Endothelial cell of umbilical vein (primary cell): ENCODE data around the gene RENBP.

ENCODE experiments used
- EZH2 ChIP-seq: IDR thresholded peaks from 2 replicates; pipeline ENCODE4 v1.6.1; 2012; ENCODE audit warnings: borderline replicate concordance, low read depth, mild to moderate bottlenecking, moderate library complexity, low read length, inconsistent platforms; ENCODE audit not compliant: severe bottlenecking
- FOS ChIP-seq: IDR thresholded peaks from 2 replicates; pipeline ENCODE4 v1.6.1; 2011; ENCODE audit warnings: mild to moderate bottlenecking, low read length, moderate library complexity, borderline replicate concordance; ENCODE audit not compliant: insufficient read depth
- GATA2 ChIP-seq: IDR thresholded peaks from 2 replicates; pipeline ENCODE4 v1.7.0; 2011; ENCODE audit warnings: low read depth, mild to moderate bottlenecking, moderate library complexity, mixed read lengths, low read length; ENCODE audit not compliant: insufficient read length, insufficient read depth
- JUN ChIP-seq: IDR thresholded peaks from 2 replicates; pipeline ENCODE4 v1.6.1; 2011; ENCODE audit warnings: borderline replicate concordance, low read depth; ENCODE audit not compliant: insufficient read length, insufficient read depth
- MYC ChIP-seq: IDR thresholded peaks from one replicate; pipeline ENCODE4 v1.6.1; 2011; ENCODE audit warnings: mild to moderate bottlenecking, low read depth, low read length
- POLR2A ChIP-seq: IDR thresholded peaks from 2 replicates; pipeline ENCODE4 v1.6.1; 2012; ENCODE audit warnings: low read depth, mild to moderate bottlenecking, control low read depth, low read length
- POLR2AphosphoS5 ChIP-seq: IDR thresholded peaks from 2 replicates; pipeline ENCODE4 v1.6.1; 2012; ENCODE audit warnings: low read depth, mild to moderate bottlenecking, control low read depth, low read length, moderate library complexity; ENCODE audit not compliant: insufficient read depth
- TF ChIP-seq, protein P1 (sequence below), 2 donors: IDR thresholded peaks; 1 replicate in 1 of 2; 2 replicates in 1 of 2; pipeline ENCODE4 v1.5.1; 2011; ENCODE audit warnings: low read length in 2 of 2, mild to moderate bottlenecking in 2 of 2, moderate library complexity in 2 of 2, control low read depth in 1 of 2, inconsistent platforms in 1 of 2, low read depth in 1 of 2; ENCODE audit not compliant: insufficient read depth in 1 of 2; ENCODE audit errors: extremely low read depth in 1 of 2
- TF ChIP-seq, protein P2 (sequence below): IDR thresholded peaks from 2 replicates; pipeline ENCODE4 v1.6.1; 2011; ENCODE audit not compliant: insufficient read depth, insufficient read length

DNA sequence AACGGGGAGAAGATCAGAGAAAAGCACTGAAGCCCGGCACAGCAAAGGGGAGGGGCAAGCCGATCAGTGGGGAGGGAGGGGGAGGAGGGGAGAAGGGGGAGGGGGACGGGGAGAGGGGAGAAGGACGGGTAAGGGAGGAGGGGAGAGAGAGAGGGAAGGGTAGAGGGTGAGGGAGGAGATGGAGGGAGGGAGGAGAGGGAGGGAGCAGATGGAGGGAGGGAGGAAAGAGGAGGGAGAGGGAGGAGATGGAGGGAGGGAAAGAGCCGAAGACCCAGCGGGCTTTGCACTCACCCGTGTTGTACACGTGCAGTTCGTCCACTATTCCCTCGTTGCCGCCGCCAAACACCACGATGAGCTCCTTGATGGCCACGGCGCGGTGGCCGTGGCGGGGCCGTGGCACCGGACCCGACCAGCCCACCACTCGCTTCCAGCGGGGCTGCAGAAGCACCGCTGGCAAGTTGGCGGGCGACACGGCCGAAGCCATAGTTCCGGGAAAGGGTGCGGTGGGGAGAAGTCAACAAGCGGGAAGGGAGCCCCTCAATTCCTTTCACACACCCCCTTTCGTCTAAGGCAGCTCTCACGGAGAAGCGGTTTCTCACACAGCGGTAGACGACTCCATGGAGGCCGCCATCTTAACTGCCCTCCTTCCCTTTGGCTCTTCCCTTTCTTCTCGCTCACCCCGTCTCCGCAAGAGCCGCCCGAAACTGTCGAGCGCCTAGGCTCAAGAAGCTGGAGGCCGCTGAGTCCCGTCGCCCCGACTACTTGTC, 26.1 kb upstream of the RENBP start:
- TF ChIP-seq POLR2AphosphoS5 (no peak), POLR2A (no peak), FOS (no peak), EZH2 (no peak), GATA2 (no peak), MYC (peak; percentile 14), JUN (no peak)
- TF ChIP-seq, protein P1, sequence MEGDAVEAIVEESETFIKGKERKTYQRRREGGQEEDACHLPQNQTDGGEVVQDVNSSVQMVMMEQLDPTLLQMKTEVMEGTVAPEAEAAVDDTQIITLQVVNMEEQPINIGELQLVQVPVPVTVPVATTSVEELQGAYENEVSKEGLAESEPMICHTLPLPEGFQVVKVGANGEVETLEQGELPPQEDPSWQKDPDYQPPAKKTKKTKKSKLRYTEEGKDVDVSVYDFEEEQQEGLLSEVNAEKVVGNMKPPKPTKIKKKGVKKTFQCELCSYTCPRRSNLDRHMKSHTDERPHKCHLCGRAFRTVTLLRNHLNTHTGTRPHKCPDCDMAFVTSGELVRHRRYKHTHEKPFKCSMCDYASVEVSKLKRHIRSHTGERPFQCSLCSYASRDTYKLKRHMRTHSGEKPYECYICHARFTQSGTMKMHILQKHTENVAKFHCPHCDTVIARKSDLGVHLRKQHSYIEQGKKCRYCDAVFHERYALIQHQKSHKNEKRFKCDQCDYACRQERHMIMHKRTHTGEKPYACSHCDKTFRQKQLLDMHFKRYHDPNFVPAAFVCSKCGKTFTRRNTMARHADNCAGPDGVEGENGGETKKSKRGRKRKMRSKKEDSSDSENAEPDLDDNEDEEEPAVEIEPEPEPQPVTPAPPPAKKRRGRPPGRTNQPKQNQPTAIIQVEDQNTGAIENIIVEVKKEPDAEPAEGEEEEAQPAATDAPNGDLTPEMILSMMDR (IDR thresholded peaks at IDR 0.05; ENCODE audit: extremely low read depth in 1 of 2, insufficient read depth in 1 of 2, low read depth in 1 of 2, low read length in 2 of 2), result no peak
- TF ChIP-seq, protein P2, sequence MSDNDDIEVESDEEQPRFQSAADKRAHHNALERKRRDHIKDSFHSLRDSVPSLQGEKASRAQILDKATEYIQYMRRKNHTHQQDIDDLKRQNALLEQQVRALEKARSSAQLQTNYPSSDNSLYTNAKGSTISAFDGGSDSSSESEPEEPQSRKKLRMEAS, result no peak
